Neural cell (in vitro differentiated cells): ENCODE results near the gene NSMCE1.

Experiments
- EP300 ChIP-seq: fragments of 450-650 bp; conservative IDR thresholded peaks from 2 replicates; pipeline ENCODE4 v1.6.1; 2014; ENCODE audit warnings: antibody characterized with exemption, mild to moderate bottlenecking, moderate library complexity; ENCODE audit not compliant: poor library complexity, severe bottlenecking
- EZH2 ChIP-seq: fragments of 200-600, 300-800 bp; shearing (Covaris generic), sonication (generic); IDR thresholded peaks from 2 replicates; pipeline ENCODE4 v1.6.1; 2014; ENCODE audit warnings: antibody characterized with exemption, low read length, borderline replicate concordance, mild to moderate bottlenecking; ENCODE audit not compliant: insufficient read depth, poor library complexity, severe bottlenecking
- MXI1 ChIP-seq: fragments of 450-650 bp; conservative IDR thresholded peaks from 2 replicates; pipeline ENCODE4 v1.6.1; 2014; ENCODE audit warnings: antibody characterized with exemption, mild to moderate bottlenecking; ENCODE audit not compliant: poor library complexity, severe bottlenecking
- POLR2AphosphoS5 ChIP-seq: IDR thresholded peaks from 2 replicates; pipeline ENCODE4 v1.6.1; 2012
- RAD21 ChIP-seq: fragments of 450-650 bp; conservative IDR thresholded peaks from 2 replicates; pipeline ENCODE4 v1.6.1; 2014; ENCODE audit warnings: antibody characterized with exemption, mild to moderate bottlenecking, moderate library complexity
- SMC3 ChIP-seq: fragments of 450-650 bp; conservative IDR thresholded peaks from 2 replicates; pipeline ENCODE4 v1.6.1; 2014; ENCODE audit warnings: antibody characterized with exemption, mild to moderate bottlenecking, moderate library complexity; ENCODE audit not compliant: poor library complexity
- TAF1 ChIP-seq: IDR thresholded peaks from 2 replicates; pipeline ENCODE4 v1.6.1; 2012; ENCODE audit warnings: low read depth
- TF ChIP-seq, protein P1 (sequence below): fragments of 450-650 bp; IDR thresholded peaks from 2 replicates; pipeline ENCODE4 v1.5.1; 2014; ENCODE audit warnings: antibody characterized with exemption, mild to moderate bottlenecking, moderate library complexity; ENCODE audit not compliant: poor library complexity, severe bottlenecking
- TF ChIP-seq, protein P2 (sequence below): IDR thresholded peaks from 2 replicates; pipeline ENCODE4 v1.6.1; 2012; ENCODE audit warnings: borderline replicate concordance

DNA sequence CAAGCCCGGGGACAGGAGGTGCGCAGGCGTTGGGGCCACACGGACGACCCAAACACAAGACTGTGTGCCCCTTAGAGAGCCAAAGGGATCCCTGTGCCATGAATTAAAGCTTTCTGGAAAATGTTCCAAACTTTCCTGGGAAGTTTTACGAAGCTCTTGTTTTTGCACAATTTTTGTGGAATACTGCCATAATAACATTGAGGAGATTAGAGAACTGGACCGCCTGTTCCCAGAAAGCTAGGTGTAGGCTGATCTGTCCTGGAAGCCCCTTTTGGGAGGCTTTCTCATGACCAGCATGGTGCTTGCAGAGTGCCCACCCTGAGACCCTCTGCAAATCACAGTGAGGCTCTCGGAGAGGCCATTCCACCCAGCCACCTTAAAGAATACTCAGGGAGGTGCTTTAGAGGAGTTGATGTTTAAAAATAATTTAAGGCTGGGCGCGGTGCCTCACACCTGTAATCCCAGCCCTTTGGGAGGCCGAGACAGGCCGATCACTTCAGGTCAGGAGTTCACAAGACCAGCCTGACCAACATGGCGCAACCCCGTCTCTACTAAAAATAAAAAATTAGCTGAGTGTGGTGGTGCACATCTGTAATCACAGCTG is 64.2 kb downstream of the NSMCE1 start:
- TF ChIP-seq EZH2 (no peak), EP300 (no peak), MXI1 (no peak), TAF1 (no peak), POLR2AphosphoS5 (no peak), RAD21 (no peak), SMC3 (no peak)
- TF ChIP-seq, protein P1, sequence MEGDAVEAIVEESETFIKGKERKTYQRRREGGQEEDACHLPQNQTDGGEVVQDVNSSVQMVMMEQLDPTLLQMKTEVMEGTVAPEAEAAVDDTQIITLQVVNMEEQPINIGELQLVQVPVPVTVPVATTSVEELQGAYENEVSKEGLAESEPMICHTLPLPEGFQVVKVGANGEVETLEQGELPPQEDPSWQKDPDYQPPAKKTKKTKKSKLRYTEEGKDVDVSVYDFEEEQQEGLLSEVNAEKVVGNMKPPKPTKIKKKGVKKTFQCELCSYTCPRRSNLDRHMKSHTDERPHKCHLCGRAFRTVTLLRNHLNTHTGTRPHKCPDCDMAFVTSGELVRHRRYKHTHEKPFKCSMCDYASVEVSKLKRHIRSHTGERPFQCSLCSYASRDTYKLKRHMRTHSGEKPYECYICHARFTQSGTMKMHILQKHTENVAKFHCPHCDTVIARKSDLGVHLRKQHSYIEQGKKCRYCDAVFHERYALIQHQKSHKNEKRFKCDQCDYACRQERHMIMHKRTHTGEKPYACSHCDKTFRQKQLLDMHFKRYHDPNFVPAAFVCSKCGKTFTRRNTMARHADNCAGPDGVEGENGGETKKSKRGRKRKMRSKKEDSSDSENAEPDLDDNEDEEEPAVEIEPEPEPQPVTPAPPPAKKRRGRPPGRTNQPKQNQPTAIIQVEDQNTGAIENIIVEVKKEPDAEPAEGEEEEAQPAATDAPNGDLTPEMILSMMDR = no peak
- TF ChIP-seq, protein P2, sequence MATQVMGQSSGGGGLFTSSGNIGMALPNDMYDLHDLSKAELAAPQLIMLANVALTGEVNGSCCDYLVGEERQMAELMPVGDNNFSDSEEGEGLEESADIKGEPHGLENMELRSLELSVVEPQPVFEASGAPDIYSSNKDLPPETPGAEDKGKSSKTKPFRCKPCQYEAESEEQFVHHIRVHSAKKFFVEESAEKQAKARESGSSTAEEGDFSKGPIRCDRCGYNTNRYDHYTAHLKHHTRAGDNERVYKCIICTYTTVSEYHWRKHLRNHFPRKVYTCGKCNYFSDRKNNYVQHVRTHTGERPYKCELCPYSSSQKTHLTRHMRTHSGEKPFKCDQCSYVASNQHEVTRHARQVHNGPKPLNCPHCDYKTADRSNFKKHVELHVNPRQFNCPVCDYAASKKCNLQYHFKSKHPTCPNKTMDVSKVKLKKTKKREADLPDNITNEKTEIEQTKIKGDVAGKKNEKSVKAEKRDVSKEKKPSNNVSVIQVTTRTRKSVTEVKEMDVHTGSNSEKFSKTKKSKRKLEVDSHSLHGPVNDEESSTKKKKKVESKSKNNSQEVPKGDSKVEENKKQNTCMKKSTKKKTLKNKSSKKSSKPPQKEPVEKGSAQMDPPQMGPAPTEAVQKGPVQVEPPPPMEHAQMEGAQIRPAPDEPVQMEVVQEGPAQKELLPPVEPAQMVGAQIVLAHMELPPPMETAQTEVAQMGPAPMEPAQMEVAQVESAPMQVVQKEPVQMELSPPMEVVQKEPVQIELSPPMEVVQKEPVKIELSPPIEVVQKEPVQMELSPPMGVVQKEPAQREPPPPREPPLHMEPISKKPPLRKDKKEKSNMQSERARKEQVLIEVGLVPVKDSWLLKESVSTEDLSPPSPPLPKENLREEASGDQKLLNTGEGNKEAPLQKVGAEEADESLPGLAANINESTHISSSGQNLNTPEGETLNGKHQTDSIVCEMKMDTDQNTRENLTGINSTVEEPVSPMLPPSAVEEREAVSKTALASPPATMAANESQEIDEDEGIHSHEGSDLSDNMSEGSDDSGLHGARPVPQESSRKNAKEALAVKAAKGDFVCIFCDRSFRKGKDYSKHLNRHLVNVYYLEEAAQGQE = no peak
